Stimulated activated CD4-positive, alpha-beta T cell treated with anti-CD3 and anti-CD28 coated beads, TNF-alpha, amount 100 ng/mL, for 24 hours (primary cell): ENCODE results near the gene C1QL4.
"Not testable (repeated sequence)": the region's sequence is repeated elsewhere in the genome, so short reads cannot be mapped to it uniquely, and the experiment has no call there.

Experiments
- DNase-seq, 3 experiments: peaks; one replicate each; pipeline ENCODE4 v3.0.0-alpha.2; 2020; ENCODE audit warnings: low read depth in 3 of 3

Gene C1QL4

DNA sequence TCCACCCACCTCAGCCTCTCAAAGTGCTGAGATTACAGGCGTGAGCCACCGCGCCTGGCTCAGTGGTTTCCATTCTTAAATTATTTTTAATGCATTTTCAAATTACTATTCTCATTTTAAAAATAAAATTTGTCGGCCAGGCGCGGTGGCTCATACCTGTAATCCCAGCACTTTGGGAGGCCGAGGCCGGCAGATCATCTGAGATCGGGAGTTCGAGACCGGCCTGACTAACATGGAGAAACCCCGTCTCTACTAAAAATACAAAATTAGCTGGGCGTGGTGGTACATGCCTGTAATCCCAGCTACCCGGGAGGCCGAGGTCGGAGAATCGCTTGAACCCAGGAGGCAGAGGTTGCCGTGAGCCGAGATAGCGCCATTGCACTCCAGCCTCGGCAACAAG lies 3.2 kb downstream of the C1QL4 start:
- DNase-seq = not testable (repeated sequence)

DNA sequence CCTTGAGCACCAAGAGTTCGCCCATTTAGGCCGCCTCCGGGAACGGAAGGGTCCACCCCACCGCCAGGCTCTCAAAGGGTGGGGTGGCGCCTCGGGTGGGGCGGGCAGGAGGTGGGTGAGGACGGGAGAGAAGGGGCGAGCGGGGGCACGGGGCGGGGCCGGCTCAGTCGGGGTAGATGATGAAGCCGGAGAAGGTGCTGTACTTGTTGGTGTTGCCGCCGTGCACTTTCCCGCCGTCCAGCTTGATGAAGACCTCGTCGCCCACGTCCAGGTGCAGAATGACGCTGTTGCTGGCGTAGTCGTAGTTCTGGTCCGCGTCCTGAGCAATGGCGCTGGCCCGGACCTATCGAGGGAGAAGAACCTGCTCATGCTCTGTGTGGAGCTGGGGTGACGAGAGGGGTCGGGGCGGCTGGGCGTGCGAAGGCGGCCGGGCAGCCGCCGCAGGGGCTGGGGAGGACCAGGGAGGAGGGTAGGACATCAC lies 4.1 kb downstream of the C1QL4 start:
- DNase-seq = no peak

DNA sequence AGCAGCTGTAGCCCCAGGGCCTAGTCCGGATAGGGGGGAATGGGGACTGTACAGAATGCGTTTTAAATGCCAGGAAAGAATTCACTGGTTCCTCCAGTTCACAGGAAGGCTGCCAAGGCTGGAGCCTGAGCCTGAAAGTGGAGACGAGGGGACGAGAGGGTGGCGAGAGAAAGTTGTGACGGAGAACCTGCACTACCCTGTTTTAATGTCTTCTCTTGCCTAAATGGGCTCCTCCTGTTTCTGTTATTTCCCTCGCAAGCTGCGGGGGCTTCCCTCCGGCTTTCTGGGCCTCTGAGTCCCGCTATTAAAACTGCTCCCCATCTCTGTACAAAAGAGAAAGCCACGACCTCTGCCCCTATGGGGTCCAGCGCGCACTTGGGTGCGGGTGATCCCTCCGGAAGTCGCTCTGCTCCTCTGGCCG lies 4.5 kb downstream of the C1QL4 start:
- no peak for DNase-seq

DNA sequence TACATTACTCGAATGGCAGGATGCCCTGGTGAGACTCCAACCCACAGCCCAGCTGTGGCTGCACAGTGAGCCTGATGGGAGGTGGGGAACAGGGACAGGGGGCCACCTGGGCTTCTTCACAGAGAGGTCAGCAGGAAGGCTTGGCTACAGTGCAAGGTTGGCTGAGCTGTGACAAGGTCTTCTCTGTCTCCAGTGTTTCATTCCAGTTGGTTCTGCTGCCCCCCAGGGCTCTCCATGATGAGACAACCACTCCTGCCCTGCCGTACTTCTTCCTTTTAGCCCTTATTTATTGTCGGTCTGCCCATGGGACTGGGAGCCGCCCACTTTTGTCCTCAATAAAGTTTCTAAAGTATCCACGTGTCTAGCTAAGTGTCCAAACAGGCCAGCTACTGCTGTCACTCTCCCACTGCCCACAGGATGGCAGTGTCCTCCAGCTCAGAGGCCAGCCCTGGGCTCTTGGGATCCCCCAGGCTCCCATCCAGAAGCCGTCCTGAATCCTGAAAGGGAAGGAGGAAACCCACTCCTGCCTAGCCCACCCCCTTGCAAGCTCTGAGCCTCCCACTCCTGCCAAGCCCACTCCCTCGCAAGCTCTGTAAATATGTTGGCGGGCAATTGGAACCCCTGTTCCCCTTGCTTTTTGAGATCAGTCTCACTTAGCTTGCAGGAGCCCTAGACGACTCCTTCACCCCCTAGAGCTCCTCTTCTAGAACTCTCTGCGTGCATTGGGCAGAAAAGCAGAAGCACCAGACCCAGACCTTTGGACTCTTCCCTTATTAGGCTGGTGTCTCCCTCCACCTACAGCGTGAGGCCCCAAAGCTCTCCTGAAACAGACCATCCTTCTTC lies 5.4 kb downstream of the C1QL4 start:
- DNase-seq = no peak

DNA sequence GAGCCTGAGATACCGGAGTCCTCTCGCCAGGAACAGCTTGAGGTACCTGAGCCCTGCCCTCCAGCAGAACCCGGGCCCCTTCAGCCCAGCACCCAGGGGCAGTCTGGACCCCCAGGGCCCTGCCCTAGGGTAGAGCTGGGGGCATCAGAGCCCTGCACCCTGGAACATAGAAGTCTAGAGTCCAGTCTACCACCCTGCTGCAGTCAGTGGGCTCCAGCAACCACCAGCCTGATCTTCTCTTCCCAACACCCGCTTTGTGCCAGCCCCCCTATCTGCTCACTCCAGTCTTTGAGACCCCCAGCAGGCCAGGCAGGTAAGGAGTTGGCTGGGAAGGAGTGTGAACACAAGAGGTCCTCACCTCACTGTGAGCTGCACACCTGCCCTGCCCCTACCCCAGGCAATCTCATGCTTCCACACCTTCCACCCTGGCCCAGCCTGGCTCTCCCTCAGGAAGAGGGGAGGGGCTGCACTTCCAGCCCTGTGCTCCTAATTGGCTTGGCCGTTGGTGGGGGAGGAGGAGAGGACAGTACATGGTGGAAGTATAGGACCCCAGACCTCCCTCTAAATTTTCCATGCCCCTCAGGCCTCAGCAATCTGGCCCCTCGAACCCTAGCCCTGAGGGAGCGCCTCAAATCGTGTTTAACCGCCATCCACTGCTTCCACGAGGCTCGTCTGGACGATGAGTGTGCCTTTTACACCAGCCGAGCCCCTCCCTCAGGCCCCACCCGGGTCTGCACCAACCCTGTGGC lies 6.2 kb downstream of the C1QL4 start:
- DNase-seq = no peak

DNA sequence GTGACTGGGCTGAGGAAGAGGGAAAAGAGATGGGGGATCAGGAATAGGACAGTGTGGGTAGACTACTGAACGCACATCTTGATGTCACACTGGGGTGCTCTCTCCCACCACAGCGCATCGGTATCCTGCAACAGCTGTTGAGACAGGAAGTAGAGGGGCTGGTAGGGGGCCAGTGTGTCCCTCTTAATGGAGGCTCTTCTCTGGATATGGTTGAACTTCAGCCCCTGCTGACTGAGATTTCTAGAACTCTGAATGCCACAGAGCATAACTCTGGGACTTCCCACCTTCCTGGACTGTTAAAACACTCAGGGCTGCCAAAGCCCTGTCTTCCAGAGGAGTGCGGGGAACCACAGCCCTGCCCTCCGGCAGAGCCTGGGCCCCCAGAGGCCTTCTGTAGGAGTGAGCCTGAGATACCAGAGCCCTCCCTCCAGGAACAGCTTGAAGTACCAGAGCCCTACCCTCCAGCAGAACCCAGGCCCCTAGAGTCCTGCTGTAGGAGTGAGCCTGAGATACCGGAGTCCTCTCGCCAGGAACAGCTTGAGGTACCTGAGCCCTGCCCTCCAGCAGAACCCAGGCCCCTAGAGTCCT lies 6.9 kb downstream of the C1QL4 start:
- DNase-seq = no peak

DNA sequence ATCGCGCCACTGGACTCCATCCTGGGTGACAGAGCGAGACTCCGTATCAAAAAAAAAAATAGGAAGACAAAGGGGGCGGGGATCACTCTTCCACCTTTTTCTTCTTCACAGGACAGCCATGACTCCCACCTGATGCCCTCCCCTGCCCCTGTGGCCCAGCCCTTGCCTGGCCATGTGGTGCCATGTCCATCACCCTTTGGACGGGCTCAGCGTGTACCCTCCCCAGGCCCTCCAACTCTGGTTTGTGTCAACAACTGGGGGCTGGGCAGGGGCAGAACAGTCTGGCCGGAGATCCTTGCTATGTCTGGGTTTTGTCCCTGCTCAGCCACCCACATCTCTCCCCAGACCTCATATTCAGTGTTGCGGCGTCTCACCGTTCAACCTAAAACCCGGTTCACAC lies 8.2 kb downstream of the C1QL4 start:
- DNase-seq = no peak

DNA sequence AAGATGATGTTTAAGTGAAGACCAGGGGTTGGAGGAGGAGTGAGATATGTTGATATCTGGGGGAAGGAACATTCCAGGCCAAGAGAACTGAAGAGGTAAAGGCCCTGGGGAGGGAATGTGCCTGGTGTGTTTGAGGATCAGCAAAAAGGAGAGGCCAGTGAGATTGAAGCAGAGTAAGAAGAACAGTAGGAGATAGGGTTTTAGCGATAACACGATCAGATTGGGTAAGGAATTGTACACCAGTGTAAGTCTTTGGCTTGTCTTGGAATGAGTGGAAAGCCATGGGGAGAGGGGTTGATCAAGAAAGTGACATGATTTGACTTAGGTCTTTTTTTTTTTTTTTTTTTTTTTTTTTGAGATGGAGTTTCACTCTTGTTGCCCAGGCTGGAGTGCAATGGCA lies 9.1 kb downstream of the C1QL4 start:
- no peak for DNase-seq

DNA sequence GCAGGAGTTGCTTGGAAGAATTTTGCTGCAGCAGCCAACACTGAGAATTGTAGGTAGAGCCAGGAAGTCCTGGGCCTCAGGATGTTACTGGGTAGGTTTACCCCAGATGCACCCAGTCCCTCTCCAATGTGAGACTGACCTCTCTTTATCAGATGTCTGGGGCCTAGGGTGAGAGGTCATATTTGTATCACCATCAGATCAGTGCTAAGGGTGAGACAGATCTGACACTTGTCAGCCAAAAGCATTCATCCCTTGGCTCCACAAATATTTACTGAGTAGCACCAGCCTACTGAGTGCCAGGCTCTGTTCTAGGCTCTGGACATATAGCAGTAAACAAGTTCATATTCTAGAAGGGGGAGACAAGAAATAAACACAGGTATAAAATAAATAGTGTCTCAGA lies 9.6 kb downstream of the C1QL4 start:
- DNase-seq = no peak

DNA sequence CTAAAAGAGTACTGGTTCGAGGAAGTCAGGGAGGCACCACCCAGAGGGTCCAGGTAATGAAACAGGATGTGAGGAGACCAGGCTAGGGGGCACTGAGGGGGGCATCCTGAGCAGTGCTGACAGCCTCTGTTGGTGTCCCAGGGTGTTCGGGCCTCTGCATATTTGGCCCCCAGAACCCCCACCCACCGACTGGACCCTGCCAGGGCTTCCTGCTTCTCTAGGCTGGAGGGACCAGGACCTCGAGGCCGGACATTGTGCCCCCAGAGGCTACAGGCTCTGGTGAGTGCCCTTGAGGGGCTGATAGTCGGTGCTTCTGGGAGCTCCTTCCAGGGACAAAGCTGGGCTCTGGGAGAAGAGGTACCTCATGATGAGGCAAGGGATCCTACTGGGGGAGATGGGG lies 11.4 kb downstream of the C1QL4 start:
- DNase-seq = no peak

DNA sequence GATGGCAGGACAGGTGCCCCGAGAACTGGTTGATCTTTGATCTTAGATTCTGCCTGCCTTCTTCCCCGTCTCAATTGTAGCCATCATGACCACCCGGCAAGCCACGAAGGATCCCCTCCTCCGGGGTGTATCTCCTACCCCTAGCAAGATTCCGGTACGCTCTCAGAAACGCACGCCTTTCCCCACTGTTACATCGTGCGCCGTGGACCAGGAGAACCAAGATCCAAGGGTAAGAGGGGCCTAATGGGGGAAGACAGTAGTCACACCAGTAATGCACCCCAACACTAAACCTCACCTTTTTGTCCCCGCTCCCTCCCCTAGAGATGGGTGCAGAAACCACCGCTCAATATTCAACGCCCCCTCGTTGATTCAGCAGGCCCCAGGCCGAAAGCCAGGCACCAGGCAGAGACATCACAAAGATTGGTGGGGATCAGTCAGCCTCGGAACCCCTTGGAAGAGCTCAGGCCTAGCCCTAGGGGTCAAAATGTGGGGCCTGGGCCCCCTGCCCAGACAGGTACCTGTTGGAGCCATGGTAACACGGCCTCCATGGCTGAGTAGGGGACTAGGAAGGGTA lies 13.4 kb downstream of the C1QL4 start:
- no peak for DNase-seq

DNA sequence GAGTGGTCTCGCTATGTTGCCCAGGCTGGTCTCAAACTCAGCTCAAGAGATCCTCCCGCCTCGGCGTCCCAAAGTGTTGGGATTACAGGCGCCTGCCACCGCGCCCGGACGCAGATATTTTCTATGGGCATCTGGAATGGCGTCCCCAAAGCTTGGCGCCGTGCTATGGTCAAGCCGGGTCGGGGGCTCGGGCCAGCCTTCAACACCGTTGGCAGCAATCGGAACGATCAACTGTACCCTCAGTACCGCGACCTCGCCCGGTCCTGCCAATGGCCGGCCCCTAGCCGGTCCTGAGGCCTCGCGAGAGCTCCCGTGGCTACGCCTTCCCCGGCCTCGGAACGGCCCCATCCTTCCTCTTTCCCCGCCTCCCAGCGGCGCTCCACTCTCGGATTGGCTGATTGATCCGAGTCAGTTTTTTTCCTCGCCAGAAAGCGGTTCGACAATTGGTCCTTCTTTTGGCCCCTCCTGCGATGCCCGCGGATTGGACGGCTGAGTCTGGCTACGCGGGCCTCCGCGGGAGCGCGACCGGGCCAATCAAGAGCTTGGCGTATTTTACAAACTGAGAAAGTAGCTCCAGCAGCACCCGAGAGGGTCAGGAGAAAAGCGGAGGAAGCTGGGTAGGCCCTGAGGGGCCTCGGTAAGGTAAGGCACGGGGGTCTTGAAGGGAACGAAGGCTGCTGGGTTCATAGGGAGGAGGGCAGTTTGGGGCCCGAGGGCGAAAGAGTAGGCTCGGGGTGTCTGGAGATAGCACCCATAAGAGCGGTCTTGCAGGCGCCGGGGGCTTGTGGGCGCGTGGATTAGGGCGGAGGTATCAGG lies 14.1 kb downstream of the C1QL4 start, which contains the start of gene TROAP:
TSS of gene TROAP (plus strand) at position 548 of the 816 bp plus-strand sequence. CDS start 354 bp downstream, outside the sequence.
- DNase-seq = peak; percentile 91 to 97 (median 97)

DNA sequence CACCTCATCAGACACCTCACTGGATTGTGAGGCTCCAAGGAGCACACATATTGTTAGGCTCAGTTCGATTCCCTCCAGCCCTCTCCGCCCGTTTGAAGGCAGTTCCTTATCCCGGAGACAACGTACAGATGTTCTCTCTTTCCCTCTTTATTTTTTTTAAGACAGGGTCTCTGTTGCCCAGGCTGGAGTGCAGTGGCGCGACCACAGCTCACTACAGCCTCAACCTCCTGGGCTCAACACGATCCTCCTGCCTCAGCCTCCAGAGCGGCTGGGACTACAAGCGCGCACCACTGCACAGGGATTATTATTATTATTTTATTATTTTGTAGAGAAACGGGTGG lies 14.7 kb downstream of the C1QL4 start:
- DNase-seq = no peak

DNA sequence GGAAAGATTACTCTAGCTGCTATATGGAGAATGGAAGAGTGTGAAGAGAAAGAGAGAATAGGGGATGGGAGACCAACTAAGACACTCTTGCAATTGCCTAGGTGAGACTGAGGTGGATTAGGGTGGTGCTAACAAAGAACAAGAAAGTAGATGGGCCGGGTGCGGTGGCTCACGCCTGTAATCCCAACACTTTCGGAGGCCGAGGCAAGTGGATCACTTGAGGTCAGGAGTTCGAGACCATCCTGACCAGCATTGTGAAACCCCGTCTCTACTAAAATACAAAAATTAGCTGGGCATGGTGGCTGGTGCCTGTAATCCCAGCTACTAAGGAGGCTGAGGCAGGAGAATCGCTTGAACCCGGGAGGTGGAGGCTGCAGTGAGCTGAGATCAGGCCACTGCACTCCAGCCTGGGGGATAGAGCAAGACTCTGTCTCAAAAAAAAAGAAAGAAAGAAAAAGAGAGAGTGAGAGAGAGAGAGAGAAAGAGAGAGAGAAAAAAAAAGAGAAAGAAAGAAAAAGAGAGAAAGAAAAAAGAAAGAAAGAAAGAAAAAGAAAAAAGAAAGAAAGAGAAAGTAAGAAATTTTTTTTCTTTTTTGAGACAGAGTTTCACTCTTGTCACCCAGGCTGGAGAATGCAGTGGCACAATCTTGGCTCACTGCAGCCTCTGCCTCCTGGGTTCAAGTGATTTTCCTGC lies 16.4 kb downstream of the C1QL4 start:
- DNase-seq = not testable (repeated sequence)

DNA sequence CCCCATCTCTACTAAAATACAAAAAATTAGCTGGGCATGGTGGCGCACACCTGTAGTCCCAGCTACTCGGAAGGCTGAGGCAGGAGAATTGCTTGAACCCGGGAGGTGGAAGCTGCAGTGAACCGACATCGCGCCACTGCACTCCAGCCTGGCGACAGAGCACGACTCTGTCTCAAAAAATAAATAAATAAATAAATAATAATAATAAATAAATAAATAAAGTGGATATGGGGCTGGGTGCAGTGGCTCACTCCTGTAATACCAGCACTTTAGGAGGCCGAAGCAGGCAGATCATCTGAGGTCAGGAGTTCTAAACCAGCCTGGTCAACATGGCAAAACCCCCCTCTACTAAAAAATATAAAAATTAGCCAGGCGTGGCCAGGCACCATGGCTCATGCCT lies 19.9 kb downstream of the C1QL4 start:
- DNase-seq = not testable (repeated sequence)

DNA sequence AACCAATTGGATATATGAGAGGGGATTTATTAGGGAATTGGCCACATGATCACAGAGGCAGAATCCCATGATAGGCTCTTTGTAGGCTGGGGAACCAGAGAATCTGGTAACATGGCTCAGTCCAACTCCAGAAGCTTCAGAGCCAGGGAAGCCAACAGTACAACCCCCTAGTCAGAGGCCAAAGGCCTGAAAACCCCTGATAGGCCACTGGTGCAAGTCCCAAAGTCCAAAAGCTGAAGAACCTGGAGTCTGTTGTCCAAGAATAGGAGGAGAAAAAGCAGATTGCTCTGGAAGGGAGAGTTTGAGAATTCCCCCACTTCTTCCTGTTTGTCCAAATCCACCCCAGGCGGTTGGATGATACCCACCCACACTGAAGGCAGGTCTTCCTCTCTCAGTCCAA lies 22.2 kb downstream of the C1QL4 start:
- DNase-seq = no peak

DNA sequence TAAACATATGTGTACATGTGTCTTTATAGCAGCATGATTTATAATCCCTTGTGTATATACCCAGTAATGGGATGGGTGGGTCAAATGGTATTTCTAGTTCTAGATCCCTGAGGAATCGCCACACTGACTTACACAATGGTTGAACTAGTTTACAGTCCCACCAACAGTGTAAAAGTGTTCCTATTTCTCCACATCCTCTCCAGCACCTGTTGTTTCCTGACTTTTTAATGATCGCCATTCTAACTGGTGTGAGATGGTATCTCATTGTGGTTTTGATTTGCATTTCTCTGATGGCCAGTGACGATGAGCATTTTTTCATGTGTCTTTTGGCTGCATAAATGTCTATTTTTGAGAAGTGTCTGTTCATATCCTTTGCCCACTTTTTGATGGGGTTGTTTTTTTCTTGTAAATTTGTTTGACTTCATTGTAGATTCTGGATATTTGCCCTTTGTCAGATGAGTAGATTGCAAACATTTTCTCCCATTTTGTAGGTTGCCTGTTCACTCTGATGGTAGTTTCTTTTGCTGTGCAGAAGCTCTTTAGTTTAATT lies 26.5 kb downstream of the C1QL4 start:
- not testable (repeated sequence) for DNase-seq

DNA sequence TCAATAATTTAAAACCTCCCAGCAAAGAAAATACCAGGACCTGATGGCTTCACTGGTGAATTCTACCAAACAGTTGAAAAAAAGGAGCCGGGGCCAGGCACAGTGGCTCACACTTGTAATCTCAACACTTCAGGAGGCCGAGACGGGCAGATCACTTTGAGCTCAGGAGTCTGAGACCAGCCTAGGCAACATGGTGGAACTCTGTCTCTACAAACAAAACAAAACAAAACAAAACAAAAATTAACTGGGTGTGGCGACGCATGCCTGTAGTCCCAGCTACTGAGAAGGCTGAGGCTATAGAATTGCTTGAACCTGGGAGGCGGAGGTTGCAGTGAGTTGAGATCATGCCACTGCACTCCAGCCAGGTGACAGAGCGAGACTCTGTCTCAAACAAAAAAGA lies 27.6 kb downstream of the C1QL4 start:
- DNase-seq = no peak

DNA sequence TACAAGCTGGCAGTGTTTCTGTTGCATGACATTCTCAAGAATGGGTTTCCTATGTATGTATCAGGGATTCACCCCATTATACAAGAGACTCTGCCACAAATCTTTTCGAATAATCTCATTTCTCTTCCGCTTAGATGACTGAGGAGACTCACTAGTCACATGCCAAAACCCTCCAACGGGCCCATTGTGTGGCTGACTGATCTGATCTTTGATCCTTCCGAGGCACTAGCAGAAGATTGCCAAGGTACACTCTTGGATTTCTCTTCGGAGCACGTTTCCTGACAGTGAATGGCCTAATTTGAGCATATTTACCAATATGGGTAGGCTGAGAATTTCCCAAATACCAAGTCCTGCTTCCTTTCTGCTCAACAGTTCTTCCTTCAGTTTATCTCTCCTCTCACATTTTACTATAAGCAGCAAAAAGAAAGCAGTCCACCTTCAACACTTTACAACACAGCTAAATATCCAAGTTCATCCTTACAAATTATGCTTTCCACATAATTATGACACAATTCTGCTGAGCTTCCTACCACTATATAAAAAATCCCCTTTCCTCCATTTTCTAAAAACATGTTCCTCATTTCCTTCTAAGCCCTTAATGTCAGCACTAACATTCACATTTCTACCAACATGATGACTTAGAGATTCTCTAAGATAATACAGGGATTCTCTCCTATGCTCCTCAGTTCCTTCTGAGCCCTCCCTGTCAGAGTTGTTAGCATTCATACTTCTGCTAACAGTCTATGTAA lies 31.1 kb downstream of the C1QL4 start:
- DNase-seq = no peak

DNA sequence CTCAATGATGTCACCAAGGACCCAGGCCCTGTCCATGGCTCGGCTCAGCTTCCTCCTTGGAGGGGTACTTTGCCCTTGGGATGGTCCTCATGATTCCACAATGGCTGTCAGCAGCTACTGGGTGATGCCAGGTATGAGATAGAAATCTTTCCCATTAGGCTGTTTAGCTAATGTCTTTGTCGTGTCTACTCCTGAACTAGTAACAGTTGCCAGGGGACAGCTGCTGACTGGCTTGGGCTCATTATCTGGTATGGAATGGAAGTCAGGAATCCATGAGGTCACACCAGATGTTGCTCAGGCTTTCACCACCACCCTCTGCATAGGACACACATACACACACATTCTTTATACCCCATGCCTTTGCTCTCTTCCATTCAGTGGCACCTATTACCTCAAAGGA lies 32.8 kb downstream of the C1QL4 start:
- DNase-seq = no peak
